ENCODE data around the gene SLC5A6.

- TF ChIP-seq SRF (IDR thresholded peaks at IDR 0.05; ENCODE audit: low read depth, low read length), result no peak
- no peak for TF ChIP-seq CREB1 (IDR thresholded peaks at IDR 0.05)
- no peak for TF ChIP-seq CTCF (IDR thresholded peaks at IDR 0.05; ENCODE audit: control extremely low read depth in 1 of 3, insufficient read depth in 1 of 3, low read depth in 1 of 3, low read length in 3 of 3)
Observed at GRCh38 chr2:27218614-27219013, 6.5 kb upstream of the SLC5A6 start.
